GM20000 (cell line): ENCODE data around the gene STK33.

Source experiments
- DNase-seq: peaks from one replicate; pipeline ENCODE4 v3.0.0; 2012; ENCODE audit warnings: low spot score
- CTCF ChIP-seq: IDR thresholded peaks from 2 replicates; pipeline ENCODE4 v1.5.1; 2012; ENCODE audit warnings: mild to moderate bottlenecking, control low read depth; ENCODE audit errors: extremely low read depth, missing control alignments

STK33 gene

GRCh38 chr11:8368772-8369171 lies 225.3 kb downstream of the STK33 start:
- TF ChIP-seq CTCF: no peak
- no peak for DNase-seq

- DNase-seq: no peak
- TF ChIP-seq CTCF: no peak
These were observed 225.8 kb downstream of the STK33 start for GRCh38 chr11:8368194-8368593.

- DNase-seq: no peak
- TF ChIP-seq CTCF: no peak
These were observed 227.7 kb downstream of the STK33 start for GRCh38 chr11:8366316-8366715.

- no peak for DNase-seq
- no peak for TF ChIP-seq CTCF
These were observed 228.6 kb downstream of the STK33 start for GRCh38 chr11:8365216-8365941.

- DNase-seq: no peak
- no peak for TF ChIP-seq CTCF
These were observed 230.1 kb downstream of the STK33 start for GRCh38 chr11:8363921-8364320.

DNA sequence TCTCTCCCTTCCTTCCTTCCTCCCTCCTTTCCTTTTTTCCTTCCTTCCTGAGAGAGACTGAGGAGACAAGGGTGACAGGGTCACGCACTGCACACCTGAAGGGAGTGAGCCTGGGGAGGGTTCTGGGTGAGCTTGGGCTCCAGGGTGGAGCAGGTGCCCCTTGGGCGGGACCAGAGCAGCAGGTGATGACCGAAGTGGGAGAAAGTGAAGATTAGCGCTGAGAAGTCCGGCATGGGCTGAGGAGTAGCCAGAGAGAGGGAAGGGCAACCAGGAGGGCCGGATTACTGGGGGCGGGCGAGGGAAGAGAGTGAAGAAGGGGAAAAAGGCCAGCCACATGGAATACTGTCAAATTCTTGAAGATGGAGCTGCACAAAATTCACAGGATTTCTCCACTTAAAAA lies 231.1 kb downstream of the STK33 start:
- no peak for DNase-seq
- no peak for TF ChIP-seq CTCF

GRCh38 chr11:8362491-8362890 lies 231.5 kb downstream of the STK33 start:
- TF ChIP-seq CTCF: no peak
- no peak for DNase-seq
